SH-SY5Y (cell line): ENCODE results near the gene KPNA1.

Experiments used
- GATA2 ChIP-seq: IDR thresholded peaks from 2 replicates; pipeline ENCODE4 v1.6.1; 2011; ENCODE audit warnings: mild to moderate bottlenecking, low read depth, low read length
- GATA3 ChIP-seq: IDR thresholded peaks from 2 replicates; pipeline ENCODE4 v1.6.1; 2011; ENCODE audit warnings: low read depth, mild to moderate bottlenecking, low read length, moderate library complexity

GRCh38 chr3:122389197-122389596, 125.5 kb downstream of the KPNA1 start:
- TF ChIP-seq GATA3 (no peak), GATA2 (no peak)
